CD1c-positive myeloid dendritic cell (primary cell): ENCODE measurements around the gene TSHZ2.
"Not testable (repeated sequence)": the region's sequence is repeated elsewhere in the genome, so short reads cannot be mapped to it uniquely, and the experiment has no call there.

Source experiments
- DNase-seq: peaks from one replicate; pipeline ENCODE4 v3.0.0-alpha.2; 2016; ENCODE audit errors: extremely low spot score

The TSHZ2 gene

DNA sequence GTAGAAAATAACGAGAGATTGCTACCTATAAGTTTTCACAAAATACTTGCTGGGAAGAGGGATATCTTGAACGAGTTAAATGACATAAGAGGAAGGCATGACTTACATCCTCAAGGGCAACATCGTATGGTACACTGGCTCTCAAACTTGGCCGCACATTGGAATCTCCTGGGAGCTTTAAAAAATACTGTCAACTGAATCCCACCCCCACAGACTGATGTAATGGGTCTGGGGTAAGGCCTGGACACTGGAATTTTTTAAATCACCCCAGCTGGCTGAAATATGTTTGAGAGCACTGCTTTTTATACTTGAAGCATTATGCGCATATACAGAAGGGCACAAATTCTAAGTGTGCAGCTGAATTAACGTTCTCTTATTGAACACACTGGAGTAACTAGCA is 8.0 kb upstream of the TSHZ2 start:
- DNase-seq, result no peak

DNA sequence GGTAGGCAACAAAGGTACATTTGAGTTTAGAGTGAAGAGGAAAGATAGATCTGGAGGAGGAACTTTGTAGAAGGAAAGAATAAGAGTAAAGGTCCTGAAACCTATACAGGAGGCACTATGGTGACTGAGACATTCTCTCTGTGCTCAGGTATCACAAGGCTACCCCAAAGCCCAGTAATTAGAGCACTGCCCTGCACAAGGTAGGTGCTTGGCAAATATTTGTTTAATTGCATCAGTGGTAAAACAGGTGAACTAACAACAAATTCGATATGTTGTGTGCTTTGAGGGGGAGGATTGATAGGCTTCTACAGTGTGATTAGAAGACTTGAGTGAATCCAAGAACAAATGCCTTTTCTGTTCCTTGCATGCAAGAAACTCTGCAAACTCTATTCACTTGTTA is 6.8 kb upstream of the TSHZ2 start:
- no peak for DNase-seq

DNA sequence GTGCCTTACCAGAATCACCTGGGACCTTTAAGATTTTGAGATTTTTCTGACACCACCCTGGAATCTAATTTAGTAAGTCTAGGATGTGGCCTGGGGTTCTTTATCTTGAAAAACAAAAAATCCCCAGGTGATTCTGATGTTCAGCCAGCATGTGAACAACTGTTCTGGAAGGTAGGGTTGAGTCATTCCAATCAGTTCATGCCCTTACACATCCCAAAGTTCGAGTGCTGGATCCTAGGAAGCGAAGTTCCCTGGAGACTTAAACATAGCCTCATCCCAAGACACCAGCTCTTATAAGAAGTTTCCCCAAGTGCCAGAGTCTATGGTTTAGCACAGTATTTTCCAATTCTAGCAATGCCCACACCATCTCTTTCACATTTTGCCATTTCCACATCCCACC is 6.3 kb upstream of the TSHZ2 start:
- DNase-seq, result no peak

DNA sequence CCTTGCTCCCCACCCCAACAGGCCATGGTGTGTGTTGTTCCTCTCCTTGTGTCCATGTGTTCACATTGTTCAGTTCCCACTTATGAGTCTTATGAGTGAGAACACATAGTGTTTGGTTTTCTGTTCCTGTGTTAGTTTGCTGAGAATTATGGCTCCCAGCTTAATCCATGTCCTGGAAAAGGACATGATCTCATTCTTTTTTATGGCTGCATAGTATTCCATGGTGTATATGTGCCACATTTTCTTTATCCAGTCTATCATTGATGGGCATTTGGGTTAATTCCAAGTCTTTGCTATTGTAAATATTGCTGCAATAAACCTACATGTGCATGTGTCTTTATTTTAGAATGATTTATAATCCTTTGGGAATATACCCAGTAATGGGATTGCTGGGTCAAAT is 5.6 kb upstream of the TSHZ2 start:
- not testable (repeated sequence) for DNase-seq

DNA sequence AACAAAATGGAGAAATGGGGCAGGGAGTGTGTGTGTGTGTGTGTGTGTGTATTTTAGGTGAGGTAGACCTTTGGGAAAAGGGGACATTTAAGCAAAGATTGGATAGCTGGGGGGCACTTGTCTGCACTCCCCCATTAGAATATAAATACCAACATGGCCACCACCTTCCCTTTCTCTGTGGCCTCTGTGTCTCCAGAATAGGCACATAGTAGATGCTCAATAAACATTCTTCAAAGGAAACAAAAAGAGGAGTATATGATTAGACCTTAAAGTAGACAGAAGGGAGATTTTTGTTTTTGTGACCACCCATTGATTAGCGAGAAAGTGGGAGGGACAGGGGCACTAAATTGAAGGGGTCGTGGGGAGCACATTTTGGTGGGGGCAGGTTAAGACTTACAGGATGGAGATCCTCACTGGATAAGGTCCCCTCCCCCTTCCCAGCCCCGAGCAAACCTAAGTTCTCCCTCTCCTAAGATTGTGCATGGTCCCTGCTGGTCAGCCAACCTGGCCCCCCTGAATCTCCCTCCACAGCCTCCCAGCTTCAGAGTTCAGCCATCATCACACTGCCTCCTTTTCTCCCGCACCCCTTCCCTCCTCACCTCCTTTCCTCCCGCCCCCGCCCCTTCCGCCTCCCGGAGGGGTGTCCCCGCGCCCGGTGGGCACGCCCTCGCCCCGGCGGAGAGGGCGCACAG is 514 bp upstream of the TSHZ2 start:
- no peak for DNase-seq

DNA sequence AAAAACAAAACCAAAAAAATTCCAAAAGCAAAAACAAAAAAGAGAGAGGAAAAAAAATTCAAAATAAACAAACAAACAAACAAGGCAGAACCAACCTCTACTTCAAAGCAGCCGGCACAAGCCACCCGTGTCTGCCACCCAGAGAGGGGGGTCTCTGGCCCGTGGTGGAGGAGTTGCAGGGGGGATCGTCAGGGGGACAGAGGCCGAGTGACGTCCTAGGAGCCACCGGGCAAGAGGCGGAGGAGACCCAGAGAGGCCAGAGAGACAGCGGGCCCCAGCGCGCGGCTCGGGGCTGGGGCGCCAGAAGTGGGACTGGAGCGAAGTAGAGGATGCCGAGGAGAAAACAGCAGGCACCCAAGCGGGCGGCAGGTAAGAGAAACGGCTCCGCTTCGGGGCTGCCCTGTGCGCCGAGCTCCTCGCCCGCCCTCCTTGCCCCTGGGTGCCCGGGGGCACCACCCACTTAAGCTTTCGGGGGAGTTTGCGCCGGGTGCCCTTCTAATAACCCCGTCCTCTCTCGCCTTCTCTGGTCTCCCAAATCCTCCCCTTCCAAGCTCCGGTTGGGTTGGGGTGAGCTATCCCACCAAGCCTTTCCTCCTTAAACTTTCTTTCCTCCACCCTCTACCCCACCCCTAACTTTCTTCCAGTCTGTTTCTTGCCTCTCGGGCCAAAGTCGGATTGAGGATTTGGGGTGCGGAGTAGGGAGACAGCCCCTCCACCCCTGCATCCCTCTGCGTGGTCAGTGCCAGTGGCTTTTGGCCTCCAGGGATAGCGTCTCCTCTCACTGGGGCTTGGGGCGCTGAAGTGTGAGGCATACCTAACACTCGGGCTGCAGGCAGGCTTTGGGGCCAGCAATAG is 1.0 kb downstream of the TSHZ2 start:
- DNase-seq, result no peak

DNA sequence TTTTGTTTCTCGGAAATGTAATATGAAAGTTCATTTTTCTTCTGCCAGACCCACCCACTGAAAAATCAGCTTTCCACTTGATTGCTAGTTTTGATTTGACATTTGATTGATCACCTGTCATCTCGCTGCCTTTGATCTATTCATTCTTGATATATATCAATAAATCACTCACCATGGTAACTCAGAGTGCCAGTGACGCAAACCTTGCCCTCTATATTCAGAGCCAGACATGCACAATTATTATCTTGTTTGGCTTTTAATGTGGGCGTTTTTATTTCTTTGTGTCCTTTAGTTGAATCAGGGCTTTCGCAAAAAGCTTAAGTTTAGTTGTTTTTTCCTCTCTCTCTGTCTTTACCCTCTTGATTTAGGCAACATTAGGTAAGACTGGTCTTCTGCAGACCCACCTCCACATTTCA is 2.0 kb downstream of the TSHZ2 start:
- no peak for DNase-seq

DNA sequence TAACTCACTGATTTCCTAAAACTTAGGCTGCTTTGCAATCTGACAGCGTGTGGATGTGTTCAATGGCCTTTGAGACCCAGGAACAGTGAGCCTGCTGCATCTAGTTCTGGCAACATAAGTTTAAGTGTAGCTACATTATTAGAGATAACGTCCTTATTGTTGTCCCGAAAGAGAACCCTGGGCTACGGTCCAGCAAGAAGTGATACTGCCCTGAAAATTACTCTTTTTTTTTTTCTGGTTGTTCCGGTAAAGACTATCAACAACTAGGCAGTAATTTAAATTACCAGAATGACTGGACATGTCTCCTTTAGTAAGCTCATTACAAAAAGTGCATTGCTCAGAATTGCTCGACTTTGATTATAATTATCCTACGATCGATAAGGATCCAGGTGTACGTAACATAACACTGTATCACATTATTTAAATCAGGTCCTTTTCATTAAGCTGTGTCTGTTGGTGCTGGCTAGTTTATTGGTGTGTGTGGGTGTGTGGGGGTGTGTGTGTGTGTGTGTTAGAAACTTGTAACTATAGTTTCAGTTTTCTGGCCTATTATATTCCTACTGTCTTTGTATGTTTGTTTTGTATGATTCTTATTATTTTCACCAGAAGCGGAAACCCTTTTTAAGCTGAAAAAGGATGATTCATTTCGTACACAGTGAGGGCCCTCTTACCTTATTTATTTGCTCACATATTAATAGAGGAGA is 3.0 kb downstream of the TSHZ2 start:
- DNase-seq, result no peak

DNA sequence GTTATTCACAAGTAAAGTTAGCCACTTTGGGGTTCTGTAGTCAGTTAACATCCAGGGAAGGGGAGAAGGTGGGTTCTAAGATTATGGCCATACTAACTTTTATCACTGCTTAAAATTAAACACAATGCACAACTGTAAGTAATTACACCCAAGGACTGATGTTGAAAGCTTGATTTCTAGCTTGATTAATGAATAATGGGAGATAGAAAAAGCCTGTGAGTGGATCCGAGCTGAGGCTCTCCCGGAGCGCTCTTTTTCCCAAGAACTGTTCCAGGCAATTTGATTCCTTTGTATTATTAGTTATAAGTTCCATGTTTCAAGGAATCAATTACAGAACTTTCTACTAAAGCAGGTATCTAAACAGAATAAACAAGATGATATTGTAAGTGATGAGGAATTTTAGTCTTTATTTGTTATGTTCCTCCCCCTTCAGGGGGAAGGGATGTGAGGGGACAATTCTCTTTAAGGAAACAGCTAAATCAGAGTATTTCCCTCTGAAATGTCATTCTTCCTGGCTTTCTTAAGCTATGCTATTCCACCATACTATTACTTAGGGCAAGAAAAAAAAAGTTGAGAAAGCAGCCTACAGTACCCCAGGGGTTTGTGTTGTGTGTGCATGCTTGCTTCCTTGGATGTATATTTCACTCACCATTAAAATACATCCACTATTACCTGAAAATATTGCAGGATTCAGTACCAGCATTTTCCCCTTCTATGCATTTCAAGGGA is 3.8 kb downstream of the TSHZ2 start:
- no peak for DNase-seq

DNA sequence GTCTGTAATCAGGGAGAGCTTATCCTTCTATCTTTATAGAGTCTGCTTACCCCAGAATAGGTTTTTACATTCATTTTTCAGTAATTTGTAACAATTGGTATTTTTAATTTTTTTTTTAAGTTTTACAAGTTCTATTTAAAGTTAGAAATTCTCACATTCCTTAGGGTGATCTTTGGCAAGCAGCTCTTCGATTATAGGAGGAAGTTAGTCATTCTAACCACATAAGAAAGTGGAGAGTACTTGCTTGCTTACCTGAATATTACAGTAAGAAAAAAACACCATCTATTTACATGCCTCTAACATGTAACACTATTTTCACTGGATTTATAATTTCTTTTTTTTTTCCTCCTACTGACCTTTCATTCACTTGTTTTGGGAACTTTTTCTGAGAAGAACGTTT is 6.7 kb downstream of the TSHZ2 start:
- no peak for DNase-seq

DNA sequence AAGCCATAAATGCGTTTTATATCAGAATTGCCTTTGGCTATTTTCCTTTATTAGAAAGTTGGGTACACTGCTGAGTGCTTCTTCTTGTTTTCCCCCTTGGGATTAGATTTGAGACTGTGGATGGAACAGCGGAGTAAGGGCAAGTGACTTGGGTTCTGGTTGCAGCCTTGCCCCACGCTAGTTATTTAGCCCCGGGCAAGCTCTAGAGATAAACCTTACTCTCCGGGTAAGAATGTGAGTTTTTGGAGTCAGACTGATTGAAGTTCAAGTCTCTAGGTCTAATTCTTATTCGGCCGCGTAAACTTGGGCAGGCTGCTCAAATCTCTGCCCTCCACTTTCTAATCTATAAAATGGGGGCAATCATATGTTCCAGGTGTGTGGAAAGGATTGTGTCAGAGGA is 8.9 kb downstream of the TSHZ2 start:
- no peak for DNase-seq

DNA sequence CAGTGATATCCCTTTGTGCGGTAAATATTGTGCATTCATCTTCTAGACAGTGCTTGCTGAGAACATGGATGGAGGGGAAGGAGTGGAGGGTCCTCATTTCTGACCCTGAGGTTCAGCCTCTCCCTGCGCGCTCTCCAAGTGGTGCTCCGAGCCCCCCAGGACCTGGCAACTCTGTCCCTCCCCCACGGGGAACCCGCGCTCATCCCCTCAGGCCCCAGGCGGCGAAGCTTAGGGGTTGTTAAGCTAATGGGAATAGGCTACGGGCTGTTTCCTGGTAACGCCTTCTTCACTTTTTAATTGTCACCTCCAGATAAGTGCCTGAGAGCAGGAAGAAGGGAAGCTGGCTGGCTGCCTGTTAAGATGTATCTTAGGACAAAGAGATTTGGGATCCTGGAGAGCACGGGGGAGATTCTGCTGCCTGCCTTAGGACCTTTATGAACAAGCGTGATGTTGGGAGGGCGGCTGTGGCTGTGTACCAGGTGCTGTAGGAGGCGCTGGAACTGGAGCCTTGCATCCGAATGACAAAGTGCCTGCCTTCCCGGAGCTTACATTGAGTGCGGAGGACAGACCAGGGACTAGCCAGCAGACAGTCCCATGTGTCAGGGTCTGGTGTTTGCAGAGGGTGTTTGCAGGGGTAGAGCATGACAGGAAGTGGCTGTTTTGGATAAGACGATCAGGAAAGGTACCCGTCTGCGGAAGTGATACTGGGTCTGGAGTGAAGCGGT is 11.7 kb downstream of the TSHZ2 start:
- DNase-seq, result no peak

DNA sequence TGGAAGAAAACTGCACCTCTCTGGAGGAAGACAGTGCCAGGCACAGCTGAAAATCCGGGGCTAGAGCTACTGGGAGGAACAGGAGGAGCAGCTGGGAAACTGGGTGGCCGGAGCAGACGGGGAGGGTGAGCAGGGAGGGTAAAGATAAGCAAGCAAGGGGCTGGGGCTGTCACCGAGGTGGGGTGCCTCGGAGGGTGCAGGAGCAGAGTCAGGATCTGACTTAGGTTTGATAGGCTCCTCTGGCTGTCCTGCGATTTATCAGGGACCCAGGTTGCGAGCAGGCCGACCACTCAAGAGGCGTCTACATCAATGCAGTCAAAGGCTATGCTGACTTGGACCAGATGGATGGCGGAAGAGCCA is 12.3 kb downstream of the TSHZ2 start:
- no peak for DNase-seq

DNA sequence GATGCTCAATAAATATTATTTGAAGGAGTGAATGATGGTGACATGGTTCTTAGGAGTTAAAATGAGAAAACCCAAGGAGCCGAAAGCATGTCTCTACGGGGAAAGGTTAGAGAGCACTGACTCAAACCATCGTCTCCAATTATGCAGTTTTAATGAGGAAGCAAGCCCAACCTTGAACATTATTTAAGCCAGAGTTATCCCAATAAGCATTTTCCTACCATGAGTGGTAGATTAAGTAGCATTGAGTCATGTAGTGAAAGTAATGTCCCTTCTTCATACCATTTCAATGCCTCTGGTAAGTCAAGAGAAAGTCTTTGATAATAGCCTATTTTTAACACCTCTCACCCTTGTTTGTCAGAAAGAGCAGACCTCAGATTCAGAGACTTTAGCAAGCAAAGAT is 13.5 kb downstream of the TSHZ2 start:
- no peak for DNase-seq

DNA sequence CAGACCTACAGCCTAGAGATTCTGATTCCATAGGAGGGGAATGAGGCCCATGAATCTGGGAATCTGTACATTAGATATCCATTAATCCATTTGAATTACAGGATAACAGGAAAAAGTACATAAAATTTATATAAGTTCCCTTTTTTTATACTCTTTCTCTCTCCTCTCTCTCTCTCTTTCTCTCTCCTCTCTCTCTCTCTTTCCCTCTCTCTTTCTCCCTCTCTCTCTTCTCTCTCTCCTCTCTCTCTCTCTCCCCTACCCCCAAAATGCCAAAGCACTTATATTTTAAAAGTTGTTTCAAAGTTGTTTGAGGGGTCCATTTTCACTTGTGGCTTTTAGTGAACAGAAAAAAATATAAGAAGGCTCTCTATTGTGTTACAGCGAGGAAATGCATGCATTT is 15.1 kb downstream of the TSHZ2 start:
- no peak for DNase-seq

DNA sequence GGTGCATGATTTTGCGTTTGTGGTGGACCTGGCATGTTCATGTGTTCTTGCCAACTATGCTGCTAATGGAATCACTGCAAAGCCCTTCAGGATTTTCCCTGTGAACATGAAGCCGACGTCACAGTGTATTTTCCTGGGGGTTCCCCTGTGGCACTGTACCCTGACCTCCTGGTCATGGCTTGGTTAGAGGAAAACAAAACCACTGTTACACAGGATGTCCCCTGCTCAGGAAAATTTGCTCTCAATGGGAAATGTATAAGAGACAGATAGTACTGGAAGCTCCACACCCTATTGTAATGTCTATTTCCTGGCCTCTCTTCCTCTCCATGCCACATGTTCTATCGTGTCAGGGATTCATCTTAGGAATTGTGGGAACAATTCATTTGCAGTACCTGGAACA is 19.7 kb downstream of the TSHZ2 start:
- no peak for DNase-seq

DNA sequence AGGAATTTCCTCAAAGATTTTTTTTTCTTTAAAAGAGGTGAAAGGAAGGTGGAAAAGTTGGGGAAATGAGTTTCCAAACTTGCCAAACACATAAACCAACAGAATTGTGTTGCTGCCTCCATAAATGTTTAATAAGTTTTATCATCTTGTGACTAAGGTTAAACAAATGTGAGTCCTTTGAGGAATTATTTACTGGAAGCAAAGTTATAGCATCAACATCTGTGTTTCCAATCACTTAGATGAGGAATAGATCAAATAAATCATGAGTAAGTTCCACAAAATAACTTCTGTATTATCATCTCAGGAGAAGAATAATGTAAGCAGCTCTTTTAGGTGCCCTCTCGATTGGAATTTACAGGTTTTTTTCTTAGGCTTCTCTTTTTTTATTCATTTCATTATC is 20.5 kb downstream of the TSHZ2 start:
- DNase-seq, result no peak

DNA sequence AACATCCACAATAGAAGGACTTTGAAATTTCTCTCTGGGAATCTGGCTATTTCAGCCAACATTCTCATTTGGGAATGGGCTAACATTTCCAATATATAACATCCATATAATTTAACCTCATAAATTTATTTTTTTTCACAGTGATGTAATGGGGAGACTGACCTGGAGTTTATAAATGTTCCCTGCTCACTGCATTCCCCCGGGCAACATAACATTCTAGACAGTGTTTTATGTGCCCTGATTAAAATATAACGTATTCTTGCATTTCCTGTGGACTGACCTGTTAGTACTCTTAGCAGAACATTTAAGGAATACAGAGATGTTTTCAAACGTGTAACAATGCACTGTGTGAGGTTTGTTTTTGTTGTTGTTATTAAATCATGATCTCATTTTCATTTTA is 20.9 kb downstream of the TSHZ2 start:
- DNase-seq, result no peak

DNA sequence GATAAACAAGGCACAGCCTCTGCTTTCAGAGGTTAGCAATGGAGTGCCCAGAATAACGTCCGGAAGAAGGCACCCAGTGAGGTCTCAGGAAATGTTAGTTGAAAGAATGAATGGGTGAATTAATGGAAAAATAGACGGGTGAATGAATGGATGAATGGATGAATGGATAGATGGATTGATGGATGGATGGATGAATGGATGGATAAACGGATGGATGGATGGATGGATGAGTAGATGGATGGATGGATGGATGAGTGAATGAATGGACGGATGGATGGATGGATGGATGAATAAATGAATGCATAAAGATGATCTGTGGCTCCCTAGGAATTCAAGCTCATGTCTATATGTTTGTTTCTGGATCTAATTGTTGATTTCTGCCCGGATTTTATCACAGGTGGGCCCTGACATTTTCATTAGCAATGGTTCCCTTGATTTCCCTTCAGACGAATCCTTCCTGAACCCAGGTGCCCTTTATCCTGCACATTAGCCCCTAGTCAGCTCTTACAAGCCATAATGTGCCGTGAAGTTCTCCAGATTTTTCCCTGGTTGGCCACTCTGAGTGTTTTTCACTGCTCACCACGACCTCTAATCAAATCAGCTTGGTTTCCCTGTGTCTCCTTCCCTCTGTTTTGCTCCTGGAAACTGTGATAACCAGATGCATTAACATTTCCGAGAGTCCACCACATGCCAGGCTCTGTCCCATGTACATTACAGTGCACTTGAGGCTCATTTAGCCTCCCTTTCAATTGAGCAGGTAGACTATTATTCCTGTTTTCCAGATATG is 22.2 kb downstream of the TSHZ2 start:
- DNase-seq, result no peak

DNA sequence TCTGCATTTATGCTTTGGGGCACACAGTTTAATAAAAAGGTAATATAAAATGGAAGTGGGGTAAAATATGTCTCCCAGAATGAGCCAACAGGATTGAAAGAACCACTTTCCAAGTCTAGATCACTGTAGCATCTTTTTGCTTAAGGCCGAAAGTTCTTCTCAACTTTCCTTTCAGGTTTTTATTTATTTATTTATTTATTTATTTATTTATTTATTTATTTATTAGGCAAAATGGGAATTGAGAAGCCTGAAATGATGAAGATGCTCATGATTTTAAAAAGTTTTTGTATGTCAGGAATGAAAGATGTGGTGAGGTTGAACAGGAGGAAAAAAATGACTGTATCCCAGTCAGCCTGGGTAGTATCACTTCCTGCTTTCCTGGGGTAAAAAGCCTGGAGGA is 24.0 kb downstream of the TSHZ2 start:
- DNase-seq, result no peak

DNA sequence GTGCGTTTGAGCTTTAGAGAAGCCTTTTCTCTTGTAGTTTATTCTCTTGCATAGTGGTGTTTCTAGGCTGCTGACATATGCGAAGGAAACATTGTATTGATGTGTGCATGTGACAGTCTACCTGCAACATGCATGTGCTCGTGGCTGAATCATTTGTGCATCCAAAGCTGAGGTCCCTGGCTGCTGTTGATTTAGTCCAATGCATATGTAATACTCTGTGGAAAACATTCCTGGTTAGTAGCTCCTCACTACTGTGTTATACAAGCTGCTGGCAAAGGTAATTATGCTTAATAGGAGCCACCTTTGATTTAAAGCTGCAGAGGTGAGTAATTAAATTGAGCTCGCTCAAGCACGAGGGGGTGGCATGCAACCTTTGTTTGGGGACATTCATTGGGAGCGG is 24.5 kb downstream of the TSHZ2 start:
- DNase-seq, result no peak
